GM23338 (cell line): ENCODE measurements around the gene FCHSD2.

Source experiments
- CREB1 ChIP-seq: fragments of 250-450 bp; sonication (Bioruptor Pico); IDR thresholded peaks from 2 replicates; pipeline ENCODE4 v1.5.0; 2020; ENCODE audit warnings: low read depth, mild to moderate bottlenecking, moderate library complexity
- CTCF ChIP-seq, 2 experiments: fragments of 200-600 bp in 1 of 2; sonication (generic) in 1 of 2; conservative IDR thresholded peaks; 2 replicates each; pipeline versions ENCODE4 v1.5.1 to v1.6.1; 2016 to 2017; ENCODE audit warnings: antibody characterized with exemption in 2 of 2, low read depth in 2 of 2, mild to moderate bottlenecking in 2 of 2, moderate library complexity in 1 of 2
- EZH2phosphoT487 ChIP-seq: fragments of 200-600 bp; sonication (generic); IDR thresholded peaks from one replicate; pipeline ENCODE4 v1.8.1; 2018; ENCODE audit warnings: antibody characterized with exemption; ENCODE audit not compliant: unreplicated experiment
- JUNB ChIP-seq: IDR thresholded peaks from one replicate; pipeline ENCODE4 v1.6.1; 2016; ENCODE audit warnings: antibody characterized with exemption; ENCODE audit not compliant: unreplicated experiment
- POLR2AphosphoS5 ChIP-seq: IDR thresholded peaks from 2 replicates; pipeline ENCODE4 v1.6.1; 2016; ENCODE audit warnings: antibody characterized with exemption, low read depth
- REST ChIP-seq: IDR thresholded peaks from one replicate; pipeline ENCODE4 v1.6.1; 2018; ENCODE audit warnings: antibody characterized with exemption; ENCODE audit not compliant: unreplicated experiment

GRCh38 chr11:72828081-72828567, 314.0 kb downstream of the FCHSD2 start:
- TF ChIP-seq EZH2phosphoT487: no peak
- no peak for TF ChIP-seq POLR2AphosphoS5
- TF ChIP-seq CTCF (conservative IDR thresholded peaks at IDR 0.05; ENCODE audit: low read depth in 2 of 2): no peak
- TF ChIP-seq REST: no peak
- TF ChIP-seq JUNB: no peak
- no peak for TF ChIP-seq CREB1 (CRISPR knock-in tag)
